Uterus (tissue), 2 donors: ENCODE results near the gene ATG16L1.

Experiments used
- CTCF ChIP-seq, 4 experiments: fragments of 200-600 bp in 2 of 4; fragments of 450-650 bp in 2 of 4; sonication (generic) in 2 of 4; IDR thresholded peaks; one replicate each; pipeline ENCODE4 v1.5.1; 2016 to 2019; ENCODE audit warnings: antibody characterized with exemption in 4 of 4, mild to moderate bottlenecking in 2 of 4, moderate library complexity in 1 of 4
- POLR2A ChIP-seq, 2 donors: fragments of 450-650 bp; IDR thresholded peaks; one replicate each; pipeline ENCODE4 v1.6.1; 2016; ENCODE audit warnings: antibody characterized with exemption in 2 of 2, mild to moderate bottlenecking in 1 of 2, moderate library complexity in 1 of 2

GRCh38 chr2:233213011-233213410 lies 38.5 kb upstream of the ATG16L1 start:
- TF ChIP-seq POLR2A (IDR thresholded peaks at IDR 0.05) (no peak), CTCF (IDR thresholded peaks at IDR 0.05) (no peak)
